H9 (cell line): ENCODE data around the gene CYBA. TPM values are rescaled to one million over a fixed set of nuclear protein-coding genes. Genes with fewer than 3 reads are reported as not detected.

Experiments
- DNase-seq: peaks from one replicate; pipeline ENCODE4 v3.0.0-alpha.2; 2017
- H2AFZ ChIP-seq: one replicate; pipeline ENCODE4 v1.6.1; 2013; ENCODE audit warnings: mild to moderate bottlenecking, low read length, control low read depth, moderate library complexity
- H2AK5ac ChIP-seq: 2 replicates; pipeline ENCODE4 v1.6.1; 2013; ENCODE audit warnings: low read length, control low read depth, mixed read lengths; ENCODE audit not compliant: insufficient read length
- H2BK120ac ChIP-seq: one replicate; pipeline ENCODE4 v1.6.1; 2013; ENCODE audit warnings: low read depth, mild to moderate bottlenecking, low read length, control low read depth, inconsistent platforms; ENCODE audit not compliant: poor library complexity, severe bottlenecking
- H2BK12ac ChIP-seq: 2 replicates; pipeline ENCODE4 v1.6.1; 2013; ENCODE audit warnings: low read length, control low read depth, mixed read lengths, low read depth; ENCODE audit not compliant: insufficient read length
- H2BK15ac ChIP-seq: 2 replicates; pipeline ENCODE4 v1.6.1; 2013; ENCODE audit warnings: low read depth, low read length, control low read depth
- H2BK20ac ChIP-seq: one replicate; pipeline ENCODE4 v1.6.1; 2013; ENCODE audit warnings: low read depth, mild to moderate bottlenecking, low read length, control low read depth, inconsistent platforms; ENCODE audit not compliant: poor library complexity, severe bottlenecking
- H2BK5ac ChIP-seq: 2 replicates; pipeline ENCODE4 v1.6.1; 2013; ENCODE audit warnings: low read length, control low read depth, mixed read lengths; ENCODE audit not compliant: insufficient read length
- H3K14ac ChIP-seq: 2 replicates; pipeline ENCODE4 v1.6.1; 2013; ENCODE audit warnings: low read length, control low read depth; ENCODE audit not compliant: insufficient read depth
- H3K18ac ChIP-seq: 2 replicates; pipeline ENCODE4 v1.6.1; 2013; ENCODE audit warnings: low read depth, mild to moderate bottlenecking, mixed read lengths, low read length, control low read depth; ENCODE audit not compliant: insufficient read length
- H3K23ac ChIP-seq: 2 replicates; pipeline ENCODE4 v1.6.1; 2013; ENCODE audit warnings: low read length, control low read depth, mixed read lengths, low read depth; ENCODE audit not compliant: insufficient read length
- H3K23me2 ChIP-seq: 2 replicates; pipeline ENCODE4 v1.6.1; 2013; ENCODE audit warnings: low read depth, mild to moderate bottlenecking, mixed read lengths, low read length, control low read depth; ENCODE audit not compliant: insufficient read length, poor library complexity, severe bottlenecking
- H3K27ac ChIP-seq: 2 replicates; pipeline ENCODE4 v1.5.1; 2013; ENCODE audit warnings: low read length, control low read depth, mixed read lengths, low read depth; ENCODE audit not compliant: insufficient read length
- H3K27me3 ChIP-seq: 2 replicates; pipeline ENCODE4 v1.6.1; 2013; ENCODE audit warnings: low read length, control low read depth, inconsistent platforms; ENCODE audit not compliant: insufficient read depth
- H3K4ac ChIP-seq: 2 replicates; pipeline ENCODE4 v1.6.1; 2013; ENCODE audit warnings: low read depth, mild to moderate bottlenecking, control low read depth, inconsistent platforms, low read length, moderate library complexity
- H3K4me1 ChIP-seq: 2 replicates; pipeline ENCODE4 v1.6.1; 2013; ENCODE audit warnings: low read length, control low read depth, inconsistent platforms; ENCODE audit not compliant: insufficient read depth
- H3K4me2 ChIP-seq: 2 replicates; pipeline ENCODE4 v1.6.1; 2013; ENCODE audit warnings: low read length, control low read depth, mixed read lengths; ENCODE audit not compliant: insufficient read length, insufficient read depth
- H3K56ac ChIP-seq: 2 replicates; pipeline ENCODE4 v1.6.1; 2013; ENCODE audit warnings: low read depth, mild to moderate bottlenecking, mixed read lengths, low read length, control low read depth; ENCODE audit not compliant: insufficient read length
- H3K79me1 ChIP-seq: 2 replicates; pipeline ENCODE4 v1.6.1; 2013; ENCODE audit warnings: low read depth, mild to moderate bottlenecking, moderate library complexity, low read length, control low read depth, inconsistent platforms; ENCODE audit not compliant: insufficient read depth, poor library complexity, severe bottlenecking
- H3K79me2 ChIP-seq: 2 replicates; pipeline ENCODE4 v1.6.1; 2013; ENCODE audit warnings: low read length, control low read depth, inconsistent platforms; ENCODE audit not compliant: insufficient read depth
- H3K9ac ChIP-seq: 2 replicates; pipeline ENCODE4 v1.6.1; 2013; ENCODE audit warnings: low read length, control low read depth, mixed read lengths; ENCODE audit not compliant: insufficient read length; ENCODE audit errors: extremely low read depth
- H3K9me3 ChIP-seq: one replicate; pipeline ENCODE4 v1.6.1; 2013; ENCODE audit warnings: low read depth, low read length, inconsistent platforms; ENCODE audit not compliant: control insufficient read depth
- H3T11ph ChIP-seq: one replicate; pipeline ENCODE4 v1.6.1; 2013; ENCODE audit warnings: mild to moderate bottlenecking, low read length, control low read depth, inconsistent platforms
- H4K20me1 ChIP-seq: one replicate; pipeline ENCODE4 v1.6.1; 2013; ENCODE audit not compliant: control insufficient read depth, insufficient read length, insufficient read depth
- H4K5ac ChIP-seq: 2 replicates; pipeline ENCODE4 v1.6.1; 2013; ENCODE audit warnings: low read depth, mild to moderate bottlenecking, mixed read lengths, low read length, control low read depth; ENCODE audit not compliant: insufficient read length
- H4K8ac ChIP-seq: replicated peaks from 2 replicates; pipeline ENCODE4 v1.6.1; 2013; ENCODE audit warnings: low read length, control low read depth, mixed read lengths, low read depth; ENCODE audit not compliant: insufficient read length
- H4K91ac ChIP-seq: 2 replicates; pipeline ENCODE4 v1.6.1; 2013; ENCODE audit warnings: low read depth, mild to moderate bottlenecking, moderate library complexity, mixed read lengths, low read length, control low read depth; ENCODE audit not compliant: insufficient read length
- H3K27ac Mint-ChIP-seq, 3 experiments: 2 replicates in 2 of 3; 3 replicates in 1 of 3; pipeline ENCODE4 v1.8.0; 2020 to 2021; ENCODE audit warnings: mixed read lengths in 3 of 3, mild to moderate bottlenecking in 1 of 3, moderate library complexity in 1 of 3
- H3K27me3 Mint-ChIP-seq: 2 replicates; pipeline ENCODE4 v1.8.0; 2021; ENCODE audit warnings: low read depth, mild to moderate bottlenecking, moderate library complexity, mixed read lengths
- H3K36me3 Mint-ChIP-seq, 3 experiments: 2 replicates in 2 of 3; 3 replicates in 1 of 3; pipeline ENCODE4 v1.8.0; 2020 to 2021; ENCODE audit warnings: low read depth in 3 of 3, mixed read lengths in 3 of 3; ENCODE audit not compliant: insufficient read depth in 1 of 3
- H3K4me1 Mint-ChIP-seq, 2 experiments: 2 replicates each; pipeline ENCODE4 v1.8.0; 2020; ENCODE audit warnings: mixed read lengths in 2 of 2
- H3K4me3 Mint-ChIP-seq, 2 experiments: 2 replicates in 1 of 2; 3 replicates in 1 of 2; pipeline ENCODE4 v1.8.0; 2020 to 2021; ENCODE audit warnings: mild to moderate bottlenecking in 2 of 2, mixed read lengths in 2 of 2, moderate library complexity in 1 of 2
- H3K9me3 Mint-ChIP-seq, 2 experiments: 2 replicates in 1 of 2; 3 replicates in 1 of 2; pipeline ENCODE4 v1.8.0; 2020; ENCODE audit warnings: mild to moderate bottlenecking in 2 of 2, mixed read lengths in 2 of 2, moderate library complexity in 1 of 2
- WGBS: extraction: QIAGEN DNeasy Blood & Tissue Kit; methylation state at CpG from one replicate; pipeline ENCODE4 v1.1.7; 2013; ENCODE audit warnings: missing lambda C conversion rate, low lambda C conversion rate, mixed read lengths; ENCODE audit not compliant: insufficient read length; ENCODE audit errors: extremely low coverage; 5-methylcytosine and 5-hydroxymethylcytosine counted together
- total RNA-seq: library from RNA; stranded (reverse); gene quantifications from 2 replicates; pipeline ENCODE4 v1.2.1, GENCODE V29; 2021
- TF ChIP-seq, protein P1 (sequence below): fragments of 200-600 bp; sonication (generic); conservative IDR thresholded peaks from 3 replicates; pipeline ENCODE4 v1.8.0; 2021; ENCODE audit warnings: antibody characterized with exemption, mild to moderate bottlenecking

CYBA gene
- total RNA-seq, 1 experiment from 2014 or later = 153 TPM

GRCh38 chr16:88597856-88598491, 52.9 kb downstream of the CYBA start:
- Histone ChIP-seq H3K23ac (no peak overlapping the region), H2BK20ac (no peak overlapping the region), H2BK15ac (no peak overlapping the region), H2BK5ac (no peak overlapping the region), H2BK120ac (no peak overlapping the region), H3K4me2 (no peak overlapping the region), H3K9ac (no peak overlapping the region), H3T11ph (no peak overlapping the region), H4K91ac (no peak overlapping the region), H3K27ac (no peak overlapping the region), H3K27me3 (no peaks in the 10 kb centered on the region), H2AFZ (no peak overlapping the region), H4K5ac (no peak overlapping the region), H3K79me1 (no peaks in the 10 kb centered on the region), H3K56ac (no peak overlapping the region), H3K14ac (no peak overlapping the region; the same call in 1 of the 2 replicates), H3K4ac (no peak overlapping the region), H3K79me2 (peaks cover 2% of the 10 kb centered on the region; the same call in 1 of the 2 replicates), H4K8ac (no peak overlapping the region), H2BK12ac (no peak overlapping the region), H2AK5ac (no peak overlapping the region), H3K18ac (no peak overlapping the region), H3K4me1 (no peaks in the 10 kb centered on the region), H4K20me1 (no peaks in the 10 kb centered on the region), H3K9me3 (no peaks in the 10 kb centered on the region), H3K23me2 (no peaks in the 10 kb centered on the region)
- Mint-ChIP-seq H3K4me1 (peaks cover 7 to 21% of the 10 kb centered on the region in 2 experiments), H3K27ac (peak overlapping the region in 1 of 3 experiments; percentile 55; a peak in 1 of 7 replicates), H3K27me3 (no peaks in the 10 kb centered on the region), H3K4me3 (no peak overlapping the region), H3K9me3 (peaks cover 0 to 4% of the 10 kb centered on the region in 2 experiments; a peak in 1 of 5 replicates), H3K36me3 (peaks cover 31 to 61% (median 58%) of the 10 kb centered on the region in 3 experiments; a peak in 6 of 7 replicates)
- no peak for DNase-seq
- TF ChIP-seq, protein P1, sequence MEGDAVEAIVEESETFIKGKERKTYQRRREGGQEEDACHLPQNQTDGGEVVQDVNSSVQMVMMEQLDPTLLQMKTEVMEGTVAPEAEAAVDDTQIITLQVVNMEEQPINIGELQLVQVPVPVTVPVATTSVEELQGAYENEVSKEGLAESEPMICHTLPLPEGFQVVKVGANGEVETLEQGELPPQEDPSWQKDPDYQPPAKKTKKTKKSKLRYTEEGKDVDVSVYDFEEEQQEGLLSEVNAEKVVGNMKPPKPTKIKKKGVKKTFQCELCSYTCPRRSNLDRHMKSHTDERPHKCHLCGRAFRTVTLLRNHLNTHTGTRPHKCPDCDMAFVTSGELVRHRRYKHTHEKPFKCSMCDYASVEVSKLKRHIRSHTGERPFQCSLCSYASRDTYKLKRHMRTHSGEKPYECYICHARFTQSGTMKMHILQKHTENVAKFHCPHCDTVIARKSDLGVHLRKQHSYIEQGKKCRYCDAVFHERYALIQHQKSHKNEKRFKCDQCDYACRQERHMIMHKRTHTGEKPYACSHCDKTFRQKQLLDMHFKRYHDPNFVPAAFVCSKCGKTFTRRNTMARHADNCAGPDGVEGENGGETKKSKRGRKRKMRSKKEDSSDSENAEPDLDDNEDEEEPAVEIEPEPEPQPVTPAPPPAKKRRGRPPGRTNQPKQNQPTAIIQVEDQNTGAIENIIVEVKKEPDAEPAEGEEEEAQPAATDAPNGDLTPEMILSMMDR = no peak
- WGBS = no CpG with 5 or more reads among the region's 21 CpGs
